ENCODE results near the gene WNT2B.

WNT2B gene

DNA sequence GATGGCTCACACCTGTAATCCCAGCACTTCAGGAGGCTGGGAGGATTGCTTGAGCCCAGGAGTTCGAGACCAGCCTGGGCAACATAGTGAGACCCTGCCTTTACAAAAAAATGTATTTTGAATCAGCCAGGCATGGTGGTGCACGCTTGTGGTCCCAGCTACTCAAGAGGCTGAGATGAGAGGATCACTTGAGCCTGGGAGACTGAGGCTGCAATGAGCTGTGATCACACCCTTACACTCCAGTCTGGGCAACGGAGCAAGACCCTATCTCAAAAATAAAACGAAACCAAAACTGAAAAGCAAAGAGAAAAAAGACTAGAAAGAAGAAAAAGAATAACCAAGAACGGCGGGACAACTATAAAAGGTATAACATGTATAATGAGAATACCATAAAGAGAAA, 15.4 kb upstream of the WNT2B start:
- no CpG with 5 or more reads among the region's 6 CpGs for WGBS, 2 donors (ENCODE audit: extremely low coverage in 2 of 2, insufficient read length in 2 of 2, insufficient replicate concordance in 1 of 2)
- no peaks in the 10 kb centered on the region for H3K27me3 ChIP-seq (ENCODE audit: control insufficient read depth in 3 of 3, insufficient read depth in 3 of 3, low read depth in 1 of 3, low read length in 3 of 3)

DNA sequence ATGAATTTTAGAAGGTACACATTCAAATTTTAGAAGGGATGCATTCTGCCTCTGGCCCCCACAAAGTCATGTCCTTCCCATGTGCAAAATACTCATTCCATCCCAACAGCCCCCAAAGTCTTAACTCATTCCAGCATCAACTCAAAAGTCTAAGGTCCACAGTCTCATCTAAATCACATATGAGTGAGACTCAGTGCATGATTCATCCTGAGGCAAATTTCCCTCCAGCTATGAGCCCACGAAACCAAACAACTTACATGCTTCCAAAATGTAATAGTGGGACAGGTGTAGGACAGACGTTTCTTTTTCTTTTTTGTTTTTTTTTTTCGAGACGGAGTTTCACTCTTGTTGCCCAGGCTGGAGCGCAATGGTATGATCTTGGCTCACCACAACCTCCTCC, 12.5 kb upstream of the WNT2B start:
- Histone ChIP-seq H3K4me2 (ENCODE audit: insufficient read depth, low read length, poor library complexity, severe bottlenecking) (no peak overlapping the region), H2BK5ac (ENCODE audit: low read length) (no peak overlapping the region), H2BK12ac (ENCODE audit: low read length) (no peak overlapping the region), H3K4ac (ENCODE audit: low read length) (no peak overlapping the region), H3K4me1 (ENCODE audit: control insufficient read depth in 2 of 2, insufficient read depth in 1 of 2, low read depth in 1 of 2, low read length in 2 of 2) (no peaks in the 10 kb centered on the region), H3K27me3 (ENCODE audit: control insufficient read depth in 3 of 3, insufficient read depth in 3 of 3, low read depth in 1 of 3, low read length in 3 of 3) (peaks cover 0 to 4% (median 0%) of the 10 kb centered on the region in 3 experiments), H2AFZ (ENCODE audit: low read length) (no peak overlapping the region), H3K4me3 (ENCODE audit: low read length in 2 of 2) (no peak overlapping the region), H4K91ac (ENCODE audit: low read depth, low read length, poor library complexity) (no peak overlapping the region), H3K14ac (ENCODE audit: low read length) (no peak overlapping the region), H2BK120ac (ENCODE audit: low read depth, low read length) (no peak overlapping the region), H3K9ac (ENCODE audit: low read depth, low read length, poor library complexity) (no peak overlapping the region), H3K27ac (replicated peaks; ENCODE audit: low read length) (no peak overlapping the region), H4K8ac (ENCODE audit: low read depth, low read length) (no peak overlapping the region), H3K79me1 (ENCODE audit: low read depth, low read length) (no peaks in the 10 kb centered on the region), H3K9me3 (replicated peaks in 1 of 2; ENCODE audit: control insufficient read depth in 2 of 2, insufficient read depth in 1 of 2, low read depth in 1 of 2, low read length in 2 of 2) (no peaks in the 10 kb centered on the region), H2BK15ac (ENCODE audit: low read length) (no peak overlapping the region), H2AK5ac (ENCODE audit: low read depth, low read length) (no peak overlapping the region), H3K36me3 (replicated peaks in 1 of 2; ENCODE audit: control insufficient read depth in 2 of 2, insufficient read depth in 2 of 2, low read length in 2 of 2) (no peaks in the 10 kb centered on the region), H3K23ac (ENCODE audit: low read depth, low read length, poor library complexity) (no peak overlapping the region), H3K18ac (ENCODE audit: low read length) (no peak overlapping the region)
- no peak for DNase-seq (ENCODE audit: low spot score)
- whole genome bisulfite sequencing, 2 donors (ENCODE audit: extremely low coverage in 2 of 2, insufficient read length in 2 of 2, insufficient replicate concordance in 1 of 2) = no CpG with 5 or more reads among the region's 5 CpGs

More for the DNA sequence above, 15.4 kb upstream of the WNT2B start:
- Histone ChIP-seq H3K14ac (ENCODE audit: low read length) (no peak overlapping the region), H3K9me3 (replicated peaks in 1 of 2; ENCODE audit: control insufficient read depth in 2 of 2, insufficient read depth in 1 of 2, low read depth in 1 of 2, low read length in 2 of 2) (no peaks in the 10 kb centered on the region), H3K4me3 (ENCODE audit: low read length in 2 of 2) (no peak overlapping the region), H2BK12ac (ENCODE audit: low read length) (no peak overlapping the region), H3K27ac (replicated peaks; ENCODE audit: low read length) (no peak overlapping the region), H3K4ac (ENCODE audit: low read length) (no peak overlapping the region), H3K18ac (ENCODE audit: low read length) (no peak overlapping the region), H3K9ac (ENCODE audit: low read depth, low read length, poor library complexity) (no peak overlapping the region), H4K91ac (ENCODE audit: low read depth, low read length, poor library complexity) (no peak overlapping the region), H3K36me3 (replicated peaks in 1 of 2; ENCODE audit: control insufficient read depth in 2 of 2, insufficient read depth in 2 of 2, low read length in 2 of 2) (no peaks in the 10 kb centered on the region), H2AFZ (ENCODE audit: low read length) (no peak overlapping the region), H2BK5ac (ENCODE audit: low read length) (no peak overlapping the region), H3K4me1 (ENCODE audit: control insufficient read depth in 2 of 2, insufficient read depth in 1 of 2, low read depth in 1 of 2, low read length in 2 of 2) (no peaks in the 10 kb centered on the region), H2AK5ac (ENCODE audit: low read depth, low read length) (no peak overlapping the region), H2BK15ac (ENCODE audit: low read length) (no peak overlapping the region), H2BK120ac (ENCODE audit: low read depth, low read length) (no peak overlapping the region), H3K23ac (ENCODE audit: low read depth, low read length, poor library complexity) (no peak overlapping the region), H4K8ac (ENCODE audit: low read depth, low read length) (no peak overlapping the region), H3K4me2 (ENCODE audit: insufficient read depth, low read length, poor library complexity, severe bottlenecking) (no peak overlapping the region), H3K79me1 (ENCODE audit: low read depth, low read length) (no peaks in the 10 kb centered on the region)
- DNase-seq (ENCODE audit: low spot score) = no peak

DNA sequence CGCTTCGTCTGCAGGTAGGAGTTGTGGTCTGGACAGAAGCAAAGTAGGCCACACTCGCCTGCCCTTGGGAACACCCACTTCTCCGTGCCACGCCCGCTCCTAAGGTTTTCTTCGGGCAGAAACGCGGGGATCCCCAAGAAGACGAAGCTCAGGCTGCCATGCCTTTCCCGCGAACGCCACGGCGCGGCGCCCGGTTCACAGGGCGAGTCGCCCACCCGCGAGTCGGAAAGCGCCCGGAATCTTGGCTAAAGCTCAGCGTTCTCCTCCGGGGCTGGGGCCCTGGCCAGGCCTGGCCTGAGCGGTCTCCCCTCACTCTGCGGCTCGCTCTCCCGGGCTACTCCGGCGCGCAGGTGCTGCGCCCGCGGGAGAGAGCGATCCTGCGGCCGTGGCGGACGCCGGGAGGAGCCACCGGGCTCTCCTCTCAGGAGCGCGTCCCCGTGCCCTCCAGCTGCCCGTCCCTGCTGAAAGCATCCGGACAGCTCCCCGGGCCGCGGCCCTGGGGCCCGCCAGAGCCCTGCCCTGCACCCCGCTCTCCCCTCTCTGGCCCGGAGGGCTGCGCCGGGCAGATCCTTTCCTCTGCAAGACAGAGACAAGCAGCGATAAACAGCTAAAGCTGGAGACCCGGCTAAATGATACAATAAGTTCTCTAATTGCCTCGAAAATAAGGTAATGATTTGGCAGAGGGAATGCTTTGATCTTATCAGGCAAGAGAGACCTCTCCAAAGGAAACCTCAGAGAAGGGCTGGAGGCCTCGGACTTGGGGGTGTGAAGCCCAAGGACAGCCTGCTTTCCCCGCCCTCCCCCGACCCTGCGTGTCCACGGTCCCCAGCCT, 6.7 kb upstream of the WNT2B start:
- Histone ChIP-seq H3K18ac (ENCODE audit: low read length) (peak overlapping the region; percentile 89), H2AK5ac (ENCODE audit: low read depth, low read length) (no peak overlapping the region), H3K4ac (ENCODE audit: low read length) (no peak overlapping the region), H3K14ac (ENCODE audit: low read length) (no peak overlapping the region), H3K4me1 (ENCODE audit: control insufficient read depth in 2 of 2, insufficient read depth in 1 of 2, low read depth in 1 of 2, low read length in 2 of 2) (peaks cover 29 to 31% of the 10 kb centered on the region in 2 donors), H4K91ac (ENCODE audit: low read depth, low read length, poor library complexity) (no peak overlapping the region), H2BK120ac (ENCODE audit: low read depth, low read length) (peak overlapping the region; percentile 75), H3K4me2 (ENCODE audit: insufficient read depth, low read length, poor library complexity, severe bottlenecking) (peak overlapping the region; percentile 78), H2BK12ac (ENCODE audit: low read length) (no peak overlapping the region), H3K23ac (ENCODE audit: low read depth, low read length, poor library complexity) (peak overlapping the region; percentile 93), H3K9me3 (replicated peaks in 1 of 2; ENCODE audit: control insufficient read depth in 2 of 2, insufficient read depth in 1 of 2, low read depth in 1 of 2, low read length in 2 of 2) (no peaks in the 10 kb centered on the region), H3K27me3 (ENCODE audit: control insufficient read depth in 3 of 3, insufficient read depth in 3 of 3, low read depth in 1 of 3, low read length in 3 of 3) (peaks cover 0 to 20% (median 8%) of the 10 kb centered on the region in 3 experiments), H2BK5ac (ENCODE audit: low read length) (peak overlapping the region; percentile 58), H2BK15ac (ENCODE audit: low read length) (peak overlapping the region; percentile 0), H4K8ac (ENCODE audit: low read depth, low read length) (no peak overlapping the region), H3K27ac (replicated peaks; ENCODE audit: low read length) (no peak overlapping the region), H2AFZ (ENCODE audit: low read length) (peak overlapping the region; percentile 96), H3K9ac (ENCODE audit: low read depth, low read length, poor library complexity) (peak overlapping the region; percentile 15), H3K79me1 (ENCODE audit: low read depth, low read length) (no peaks in the 10 kb centered on the region), H3K4me3 (ENCODE audit: low read length in 2 of 2) (peak overlapping the region; percentile 47 to 71), H3K36me3 (replicated peaks in 1 of 2; ENCODE audit: control insufficient read depth in 2 of 2, insufficient read depth in 2 of 2, low read length in 2 of 2) (no peaks in the 10 kb centered on the region)
- peak; percentile 57 for DNase-seq (ENCODE audit: low spot score)
- WGBS, 2 donors (ENCODE audit: extremely low coverage in 2 of 2, insufficient read length in 2 of 2, insufficient replicate concordance in 1 of 2) = no CpG with 5 or more reads among the region's 65 CpGs

DNA sequence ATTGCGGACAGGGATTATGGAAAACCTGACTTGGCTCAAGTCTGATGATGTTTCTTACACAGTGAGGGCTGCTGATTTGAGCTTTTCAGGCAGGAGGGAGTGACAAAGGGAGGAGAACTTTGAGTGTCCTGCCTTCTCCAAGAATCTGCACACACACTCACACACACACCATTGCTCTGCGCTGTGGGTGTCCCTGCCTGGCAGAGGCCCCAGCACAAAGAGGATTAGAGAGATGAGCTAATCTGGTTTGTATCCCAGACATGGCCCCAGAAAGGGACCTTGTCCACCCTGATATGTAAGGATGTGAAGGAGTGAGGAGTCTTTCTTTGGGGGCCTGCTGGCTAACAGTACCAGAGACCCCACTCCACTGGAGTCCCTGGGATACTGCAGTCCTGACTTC, 5.9 kb upstream of the WNT2B start:
- no peak overlapping the region for H2BK5ac ChIP-seq (ENCODE audit: low read length)
- H3K36me3 ChIP-seq (replicated peaks in 1 of 2; ENCODE audit: control insufficient read depth in 2 of 2, insufficient read depth in 2 of 2, low read length in 2 of 2) = no peaks in the 10 kb centered on the region
- WGBS, 2 donors (ENCODE audit: extremely low coverage in 2 of 2, insufficient read length in 2 of 2, insufficient replicate concordance in 1 of 2) = no CpG with 5 or more reads among the region's 2 CpGs
- H3K9ac ChIP-seq (ENCODE audit: low read depth, low read length, poor library complexity) = no peak overlapping the region
- no peak overlapping the region for H3K18ac ChIP-seq (ENCODE audit: low read length)
- H2BK15ac ChIP-seq (ENCODE audit: low read length) = no peak overlapping the region
- H3K4me3 ChIP-seq (ENCODE audit: low read length in 2 of 2) = peak overlapping the region in 1 of 2 donors; percentile 47
- no peak overlapping the region for H2BK120ac ChIP-seq (ENCODE audit: low read depth, low read length)
- H3K14ac ChIP-seq (ENCODE audit: low read length) = no peak overlapping the region
- H3K27me3 ChIP-seq (ENCODE audit: control insufficient read depth in 3 of 3, insufficient read depth in 3 of 3, low read depth in 1 of 3, low read length in 3 of 3) = peaks cover 0 to 25% (median 8%) of the 10 kb centered on the region in 3 experiments
- H3K4me2 ChIP-seq (ENCODE audit: insufficient read depth, low read length, poor library complexity, severe bottlenecking) = no peak overlapping the region
- H3K79me1 ChIP-seq (ENCODE audit: low read depth, low read length) = no peaks in the 10 kb centered on the region
- H4K8ac ChIP-seq (ENCODE audit: low read depth, low read length) = no peak overlapping the region
- no peaks in the 10 kb centered on the region for H3K9me3 ChIP-seq (replicated peaks in 1 of 2; ENCODE audit: control insufficient read depth in 2 of 2, insufficient read depth in 1 of 2, low read depth in 1 of 2, low read length in 2 of 2)
- H3K27ac ChIP-seq (replicated peaks; ENCODE audit: low read length) = no peak overlapping the region
- H2AK5ac ChIP-seq (ENCODE audit: low read depth, low read length) = no peak overlapping the region
- peaks cover 30 to 31% of the 10 kb centered on the region in 2 donors for H3K4me1 ChIP-seq (ENCODE audit: control insufficient read depth in 2 of 2, insufficient read depth in 1 of 2, low read depth in 1 of 2, low read length in 2 of 2)
- peak overlapping the region; percentile 96 for H2AFZ ChIP-seq (ENCODE audit: low read length)
- no peak overlapping the region for H3K4ac ChIP-seq (ENCODE audit: low read length)
- DNase-seq (ENCODE audit: low spot score) = no peak
- no peak overlapping the region for H3K23ac ChIP-seq (ENCODE audit: low read depth, low read length, poor library complexity)
- H2BK12ac ChIP-seq (ENCODE audit: low read length) = no peak overlapping the region
- H4K91ac ChIP-seq (ENCODE audit: low read depth, low read length, poor library complexity) = no peak overlapping the region

All from neuronal stem cell (in vitro differentiated cells).